ENCODE data around the gene IFT43. TPM values are rescaled to one million over a fixed set of nuclear protein-coding genes. Genes with fewer than 3 reads are reported as not detected.

IFT43 gene
- total and polyA plus RNA-seq, 2 donors = 27.5 to 47.2 TPM

GRCh38 chr14:76050797-76051392 is 65.3 kb downstream of the IFT43 start:
- 71% methylated on average over 3 of the region's 3 CpGs for WGBS
- H3K27ac ChIP-seq (ENCODE audit: low read depth in 1 of 2, low read length in 1 of 2) = no peak overlapping the region
- H3K4me1 ChIP-seq (ENCODE audit: control insufficient read depth in 2 of 2, insufficient read depth in 2 of 2, low read length in 2 of 2) = no peaks in the 10 kb centered on the region
- peak; percentile 15 to 71 (median 44) for DNase-seq (ENCODE audit: low read depth in 6 of 9, low spot score in 9 of 9)
- no peaks in the 10 kb centered on the region for H3K36me3 ChIP-seq (ENCODE audit: control insufficient read depth in 2 of 2, insufficient read depth in 2 of 2, low read length in 1 of 2)
- no peak overlapping the region for H3K4me3 ChIP-seq (ENCODE audit: low read length in 2 of 2)
- no peaks in the 10 kb centered on the region for H3K27me3 ChIP-seq (ENCODE audit: control insufficient read depth in 2 of 2, insufficient read depth in 1 of 2, low read length in 1 of 2)
- no peaks in the 10 kb centered on the region for H3K9me3 ChIP-seq (ENCODE audit: control insufficient read depth in 2 of 2, insufficient read depth in 1 of 2, low read length in 1 of 2)

- WGBS = 95% methylated on average over 12 of the region's 12 CpGs
Measured at GRCh38 chr14:76051717-76052465, 66.3 kb downstream of the IFT43 start.

DNA sequence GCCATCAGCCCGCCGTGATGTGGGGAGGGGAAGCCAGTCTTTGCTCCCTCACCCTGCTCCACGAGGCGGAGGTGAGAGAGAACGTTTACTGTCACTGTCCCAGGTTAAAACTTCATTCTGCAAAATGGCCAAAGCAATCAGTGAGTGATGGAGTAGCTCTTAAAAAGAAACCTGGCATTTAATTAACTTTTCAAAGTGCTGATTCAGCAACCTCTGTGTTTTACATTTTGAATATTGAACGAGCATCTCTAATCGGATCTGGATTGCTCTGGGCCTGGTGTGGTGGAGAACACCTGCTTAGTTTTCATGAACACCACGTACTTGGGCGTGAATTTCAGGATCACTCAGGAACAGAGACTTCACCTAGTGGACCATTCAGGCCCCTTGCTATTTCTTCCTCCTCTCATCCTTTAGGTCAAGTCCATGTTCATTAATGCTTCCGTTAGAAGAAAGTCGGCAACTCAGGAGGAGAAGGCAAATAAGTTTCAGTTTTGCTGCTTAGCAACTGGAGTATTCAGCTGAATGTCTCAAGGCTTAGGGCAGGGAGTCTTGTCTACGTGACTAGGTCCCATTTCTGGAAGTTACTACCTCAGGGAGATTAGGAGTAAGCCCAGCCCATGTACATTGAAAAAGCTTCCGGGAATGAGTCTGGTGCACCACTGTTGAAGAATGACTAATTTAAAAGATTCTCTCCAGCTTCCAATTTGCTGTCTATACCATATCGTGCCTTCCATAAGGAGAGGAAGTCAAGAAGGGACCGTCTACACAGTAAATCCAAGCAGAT is 68.2 kb downstream of the IFT43 start:
- Histone ChIP-seq H3K4me1 (ENCODE audit: control insufficient read depth in 2 of 2, insufficient read depth in 2 of 2, low read length in 2 of 2) (no peaks in the 10 kb centered on the region), H3K36me3 (ENCODE audit: control insufficient read depth in 2 of 2, insufficient read depth in 2 of 2, low read length in 1 of 2) (no peaks in the 10 kb centered on the region), H3K4me3 (ENCODE audit: low read length in 2 of 2) (no peak overlapping the region), H3K27me3 (ENCODE audit: control insufficient read depth in 2 of 2, insufficient read depth in 1 of 2, low read length in 1 of 2) (no peaks in the 10 kb centered on the region), H3K9me3 (ENCODE audit: control insufficient read depth in 2 of 2, insufficient read depth in 1 of 2, low read length in 1 of 2) (no peaks in the 10 kb centered on the region), H3K27ac (ENCODE audit: low read depth in 1 of 2, low read length in 1 of 2) (no peak overlapping the region)
- DNase-seq (ENCODE audit: low read depth in 6 of 9, low spot score in 9 of 9) = no peak
- 90% methylated on average over 15 of the region's 15 CpGs for WGBS

More at GRCh38 chr14:76051717-76052465, 66.3 kb downstream of the IFT43 start:
- Histone ChIP-seq H3K27me3 (ENCODE audit: control insufficient read depth in 2 of 2, insufficient read depth in 1 of 2, low read length in 1 of 2) (no peaks in the 10 kb centered on the region), H3K4me3 (ENCODE audit: low read length in 2 of 2) (no peak overlapping the region), H3K27ac (ENCODE audit: low read depth in 1 of 2, low read length in 1 of 2) (no peak overlapping the region), H3K36me3 (ENCODE audit: control insufficient read depth in 2 of 2, insufficient read depth in 2 of 2, low read length in 1 of 2) (no peaks in the 10 kb centered on the region), H3K4me1 (ENCODE audit: control insufficient read depth in 2 of 2, insufficient read depth in 2 of 2, low read length in 2 of 2) (no peaks in the 10 kb centered on the region), H3K9me3 (ENCODE audit: control insufficient read depth in 2 of 2, insufficient read depth in 1 of 2, low read length in 1 of 2) (no peaks in the 10 kb centered on the region)
- no peak for DNase-seq (ENCODE audit: low read depth in 6 of 9, low spot score in 9 of 9)

GRCh38 chr14:76055330-76055729 is 69.8 kb downstream of the IFT43 start:
- Histone ChIP-seq H3K4me3 (ENCODE audit: low read length in 2 of 2) (no peak overlapping the region), H3K27me3 (ENCODE audit: control insufficient read depth in 2 of 2, insufficient read depth in 1 of 2, low read length in 1 of 2) (no peaks in the 10 kb centered on the region), H3K4me1 (ENCODE audit: control insufficient read depth in 2 of 2, insufficient read depth in 2 of 2, low read length in 2 of 2) (no peaks in the 10 kb centered on the region), H3K9me3 (ENCODE audit: control insufficient read depth in 2 of 2, insufficient read depth in 1 of 2, low read length in 1 of 2) (no peaks in the 10 kb centered on the region), H3K27ac (ENCODE audit: low read depth in 1 of 2, low read length in 1 of 2) (no peak overlapping the region), H3K36me3 (ENCODE audit: control insufficient read depth in 2 of 2, insufficient read depth in 2 of 2, low read length in 1 of 2) (no peaks in the 10 kb centered on the region)
- DNase-seq (ENCODE audit: low read depth in 6 of 9, low spot score in 9 of 9) = no peak
- 49% methylated on average over 3 of the region's 3 CpGs for WGBS

DNA sequence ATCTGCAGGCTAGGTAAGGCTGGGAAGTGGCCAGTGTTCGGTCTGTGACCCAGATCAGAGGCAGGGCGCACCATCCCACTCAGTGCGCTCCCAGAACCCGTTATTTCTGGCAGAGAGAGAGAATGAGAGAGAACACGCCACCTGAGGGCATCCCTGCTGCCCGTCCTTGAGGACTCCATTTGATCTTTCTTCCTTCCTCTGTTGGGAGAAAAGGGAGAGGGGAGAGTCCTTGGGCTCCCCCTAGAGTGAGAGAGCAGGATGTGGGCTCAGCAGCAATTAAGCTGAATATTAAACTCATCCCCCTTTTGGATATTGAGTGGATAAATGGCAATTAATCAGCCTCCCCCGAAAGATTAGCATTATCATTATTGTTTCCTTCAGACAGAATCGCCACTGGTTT is 70.6 kb downstream of the IFT43 start:
- Histone ChIP-seq H3K4me1 (ENCODE audit: control insufficient read depth in 2 of 2, insufficient read depth in 2 of 2, low read length in 2 of 2) (no peaks in the 10 kb centered on the region), H3K4me3 (ENCODE audit: low read length in 2 of 2) (no peak overlapping the region), H3K27me3 (ENCODE audit: control insufficient read depth in 2 of 2, insufficient read depth in 1 of 2, low read length in 1 of 2) (no peaks in the 10 kb centered on the region), H3K27ac (ENCODE audit: low read depth in 1 of 2, low read length in 1 of 2) (no peak overlapping the region), H3K9me3 (ENCODE audit: control insufficient read depth in 2 of 2, insufficient read depth in 1 of 2, low read length in 1 of 2) (no peaks in the 10 kb centered on the region), H3K36me3 (ENCODE audit: control insufficient read depth in 2 of 2, insufficient read depth in 2 of 2, low read length in 1 of 2) (no peaks in the 10 kb centered on the region)
- no peak for DNase-seq (ENCODE audit: low read depth in 6 of 9, low spot score in 9 of 9)
- WGBS = 97% methylated on average over 8 of the region's 8 CpGs

DNA sequence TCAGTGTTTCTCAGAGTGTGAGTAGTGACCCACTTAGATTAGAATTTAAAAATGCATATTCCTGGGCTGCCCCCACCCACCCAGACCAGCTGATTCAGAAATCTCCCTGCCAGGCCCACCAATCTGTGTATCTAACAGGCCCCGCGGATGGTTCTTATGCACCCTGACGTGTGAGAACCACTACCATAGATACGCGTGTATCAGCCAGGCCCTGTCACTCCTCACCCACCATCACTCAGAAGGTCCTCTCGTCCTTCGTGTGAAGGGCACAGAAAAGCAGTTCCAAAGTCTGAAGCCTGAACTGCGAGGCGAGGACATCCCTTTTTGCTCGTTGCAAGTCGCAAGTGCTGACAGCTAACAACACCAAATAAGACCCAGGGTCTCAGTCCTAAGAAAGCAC is 72.4 kb downstream of the IFT43 start:
- Histone ChIP-seq H3K4me3 (ENCODE audit: low read length in 2 of 2) (no peak overlapping the region), H3K4me1 (ENCODE audit: control insufficient read depth in 2 of 2, insufficient read depth in 2 of 2, low read length in 2 of 2) (no peaks in the 10 kb centered on the region), H3K27ac (ENCODE audit: low read depth in 1 of 2, low read length in 1 of 2) (no peak overlapping the region), H3K9me3 (ENCODE audit: control insufficient read depth in 2 of 2, insufficient read depth in 1 of 2, low read length in 1 of 2) (no peaks in the 10 kb centered on the region), H3K36me3 (ENCODE audit: control insufficient read depth in 2 of 2, insufficient read depth in 2 of 2, low read length in 1 of 2) (no peaks in the 10 kb centered on the region), H3K27me3 (ENCODE audit: control insufficient read depth in 2 of 2, insufficient read depth in 1 of 2, low read length in 1 of 2) (no peaks in the 10 kb centered on the region)
- DNase-seq (ENCODE audit: low read depth in 6 of 9, low spot score in 9 of 9) = no peak
- WGBS = 98% methylated on average over 11 of the region's 11 CpGs

DNA sequence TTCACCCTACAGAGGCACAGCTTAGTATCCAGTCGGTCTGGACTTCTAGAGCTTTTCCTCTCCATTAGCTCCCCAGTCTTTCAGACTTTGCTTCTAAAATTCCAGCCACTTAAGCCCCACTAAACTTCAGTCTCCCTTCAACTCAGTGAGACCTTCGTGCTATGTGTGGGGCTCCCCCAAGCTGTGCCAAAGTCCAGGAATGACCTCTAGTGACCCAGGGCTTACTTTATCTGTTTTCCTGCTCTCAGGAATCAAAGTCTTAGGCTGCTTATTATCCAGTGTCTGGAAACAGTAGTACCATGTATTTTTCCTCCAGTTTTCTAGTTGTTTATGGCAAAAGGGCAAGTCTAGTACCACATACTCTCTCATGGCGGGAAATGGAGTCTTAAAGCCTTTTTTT is 77.8 kb downstream of the IFT43 start:
- Histone ChIP-seq H3K4me3 (ENCODE audit: low read length in 2 of 2) (no peak overlapping the region), H3K27ac (ENCODE audit: low read depth in 1 of 2, low read length in 1 of 2) (no peak overlapping the region), H3K9me3 (ENCODE audit: control insufficient read depth in 2 of 2, insufficient read depth in 1 of 2, low read length in 1 of 2) (peaks cover 0 to 3% of the 10 kb centered on the region in 2 donors), H3K4me1 (ENCODE audit: control insufficient read depth in 2 of 2, insufficient read depth in 2 of 2, low read length in 2 of 2) (no peaks in the 10 kb centered on the region), H3K36me3 (ENCODE audit: control insufficient read depth in 2 of 2, insufficient read depth in 2 of 2, low read length in 1 of 2) (no peaks in the 10 kb centered on the region), H3K27me3 (ENCODE audit: control insufficient read depth in 2 of 2, insufficient read depth in 1 of 2, low read length in 1 of 2) (no peaks in the 10 kb centered on the region)
- WGBS = 93% methylated on average over 3 of the region's 3 CpGs
- DNase-seq (ENCODE audit: low read depth in 6 of 9, low spot score in 9 of 9) = no peak

GRCh38 chr14:76065519-76065918 is 80.0 kb downstream of the IFT43 start:
- no peak overlapping the region for H3K4me3 ChIP-seq (ENCODE audit: low read length in 2 of 2)
- H3K27ac ChIP-seq (ENCODE audit: low read depth in 1 of 2, low read length in 1 of 2) = no peak overlapping the region
- 98% methylated on average over 3 of the region's 3 CpGs for WGBS
- H3K27me3 ChIP-seq (ENCODE audit: control insufficient read depth in 2 of 2, insufficient read depth in 1 of 2, low read length in 1 of 2) = no peaks in the 10 kb centered on the region
- H3K4me1 ChIP-seq (ENCODE audit: control insufficient read depth in 2 of 2, insufficient read depth in 2 of 2, low read length in 2 of 2) = no peaks in the 10 kb centered on the region
- no peaks in the 10 kb centered on the region for H3K36me3 ChIP-seq (ENCODE audit: control insufficient read depth in 2 of 2, insufficient read depth in 2 of 2, low read length in 1 of 2)
- peaks cover 0 to 3% of the 10 kb centered on the region in 2 donors for H3K9me3 ChIP-seq (ENCODE audit: control insufficient read depth in 2 of 2, insufficient read depth in 1 of 2, low read length in 1 of 2)
- DNase-seq (ENCODE audit: low read depth in 6 of 9, low spot score in 9 of 9) = no peak

DNA sequence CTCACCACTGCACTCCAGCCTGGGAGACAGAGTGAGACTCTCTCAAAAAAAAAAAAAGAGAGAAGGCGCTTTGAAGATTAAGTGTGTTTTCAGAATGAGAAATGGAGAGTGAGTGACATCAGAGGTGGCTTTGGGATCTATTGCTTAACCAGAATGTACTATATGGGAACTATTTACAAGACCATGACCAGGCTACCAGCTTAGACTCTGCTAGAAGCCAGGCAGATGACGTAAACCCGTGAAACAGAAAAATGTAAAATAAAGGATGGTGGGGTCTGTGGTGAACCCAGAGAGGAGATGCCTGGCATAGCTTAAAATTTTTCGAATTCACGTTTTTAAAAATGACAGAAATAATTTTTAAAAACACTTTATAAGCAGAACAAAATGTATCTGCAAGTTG is 82.0 kb downstream of the IFT43 start:
- no peaks in the 10 kb centered on the region for H3K36me3 ChIP-seq (ENCODE audit: control insufficient read depth in 2 of 2, insufficient read depth in 2 of 2, low read length in 1 of 2)
- DNase-seq (ENCODE audit: low read depth in 6 of 9, low spot score in 9 of 9) = no peak
- no peaks in the 10 kb centered on the region for H3K4me1 ChIP-seq (ENCODE audit: control insufficient read depth in 2 of 2, insufficient read depth in 2 of 2, low read length in 2 of 2)
- no peak overlapping the region for H3K27ac ChIP-seq (ENCODE audit: low read depth in 1 of 2, low read length in 1 of 2)
- H3K9me3 ChIP-seq (ENCODE audit: control insufficient read depth in 2 of 2, insufficient read depth in 1 of 2, low read length in 1 of 2) = peaks cover 0 to 3% of the 10 kb centered on the region in 2 donors
- WGBS = 89% methylated on average over 5 of the region's 5 CpGs
- no peak overlapping the region for H3K4me3 ChIP-seq (ENCODE audit: low read length in 2 of 2)
- no peaks in the 10 kb centered on the region for H3K27me3 ChIP-seq (ENCODE audit: control insufficient read depth in 2 of 2, insufficient read depth in 1 of 2, low read length in 1 of 2)

Data from thymus (tissue), 11 donors.